ENCODE results near the gene HNRNPM.

Gene HNRNPM

DNA sequence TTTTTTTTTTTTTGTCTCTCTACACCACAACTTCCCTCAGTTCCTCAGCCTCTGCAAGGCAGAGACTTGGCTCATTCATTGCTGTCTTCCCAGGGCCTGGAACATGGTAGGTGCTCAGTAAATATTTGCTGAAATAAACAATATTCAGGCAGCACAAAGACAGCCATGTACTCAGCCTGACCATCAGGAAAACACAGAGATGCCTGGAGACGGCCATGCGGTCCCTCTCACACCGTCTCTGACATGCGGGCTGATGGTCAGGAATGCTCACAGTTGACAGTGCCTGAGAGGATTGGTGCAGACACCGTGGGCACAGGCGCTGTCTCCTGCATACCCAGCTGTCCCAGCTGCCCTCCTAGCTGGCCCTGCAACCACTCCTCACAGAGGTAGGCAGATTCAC is 56.7 kb downstream of the HNRNPM start:
- Mint-ChIP-seq H3K27me3 (ENCODE audit: low read depth) (peaks cover 3% of the 10 kb centered on the region), H3K4me3 (no peak overlapping the region), H3K4me1 (peaks cover 11% of the 10 kb centered on the region), H3K36me3 (ENCODE audit: low read depth) (no peaks in the 10 kb centered on the region), H3K27ac (no peak overlapping the region), H3K9me3 (no peaks in the 10 kb centered on the region)
- no peak for TF ChIP-seq CTCF (IDR thresholded peaks at IDR 0.05; ENCODE audit: unreplicated experiment in 3 of 3)

GRCh38 chr19:8501981-8502380 is 57.2 kb downstream of the HNRNPM start:
- peaks cover 3% of the 10 kb centered on the region for H3K27me3 Mint-ChIP-seq (ENCODE audit: low read depth)
- TF ChIP-seq CTCF (IDR thresholded peaks at IDR 0.05; ENCODE audit: unreplicated experiment in 3 of 3), result no peak

DNA sequence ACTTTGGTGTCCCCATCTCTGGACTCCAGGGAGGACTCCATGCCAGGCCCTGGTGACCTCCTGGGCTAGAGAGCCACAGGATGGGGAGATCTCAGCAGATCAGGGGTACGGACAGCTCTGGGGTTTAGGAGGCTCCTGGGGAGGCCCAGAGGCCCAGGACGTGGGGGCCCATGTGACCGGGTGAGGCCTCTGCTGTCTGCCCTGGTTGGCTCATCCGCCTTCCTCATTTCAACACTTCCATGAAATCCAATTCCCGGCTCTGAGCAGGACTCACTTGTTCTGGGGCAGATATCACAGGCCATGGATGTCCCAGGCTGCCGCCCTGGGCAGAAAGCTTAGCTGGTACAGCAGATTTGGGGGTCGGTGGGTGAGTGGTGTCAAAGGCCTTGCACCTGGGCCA is 58.7 kb downstream of the HNRNPM start:
- no peaks in the 10 kb centered on the region for H3K9me3 Mint-ChIP-seq
- H3K4me3 Mint-ChIP-seq, result peak overlapping the region in 1 of 3 experiments; percentile 71
- no peak overlapping the region for H3K27ac Mint-ChIP-seq
- peaks cover 3% of the 10 kb centered on the region for H3K27me3 Mint-ChIP-seq (ENCODE audit: low read depth)
- TF ChIP-seq CTCF (IDR thresholded peaks at IDR 0.05; ENCODE audit: unreplicated experiment in 3 of 3), result no peak
- H3K36me3 Mint-ChIP-seq (ENCODE audit: low read depth), result no peaks in the 10 kb centered on the region
- peaks cover 11% of the 10 kb centered on the region for H3K4me1 Mint-ChIP-seq

More at GRCh38 chr19:8501981-8502380, 57.2 kb downstream of the HNRNPM start:
- peaks cover 11% of the 10 kb centered on the region for H3K4me1 Mint-ChIP-seq
- H3K27ac Mint-ChIP-seq, result no peak overlapping the region
- no peaks in the 10 kb centered on the region for H3K9me3 Mint-ChIP-seq
- no peaks in the 10 kb centered on the region for H3K36me3 Mint-ChIP-seq (ENCODE audit: low read depth)
- no peak overlapping the region for H3K4me3 Mint-ChIP-seq

- peak overlapping the region; percentile 71 to 77 (median 71) for H3K4me3 Mint-ChIP-seq
- no peaks in the 10 kb centered on the region for H3K36me3 Mint-ChIP-seq (ENCODE audit: low read depth)
- peaks cover 3% of the 10 kb centered on the region for H3K27me3 Mint-ChIP-seq (ENCODE audit: low read depth)
- peak overlapping the region in 1 of 3 experiments; percentile 73 for H3K27ac Mint-ChIP-seq
- H3K9me3 Mint-ChIP-seq, result no peaks in the 10 kb centered on the region
- peaks cover 11% of the 10 kb centered on the region for H3K4me1 Mint-ChIP-seq
- no peak for TF ChIP-seq CTCF (IDR thresholded peaks at IDR 0.05; ENCODE audit: unreplicated experiment in 3 of 3)
Measured at GRCh38 chr19:8504171-8504570, 59.4 kb downstream of the HNRNPM start.

- Mint-ChIP-seq H3K4me3 (peak overlapping the region; percentile 76 to 84 (median 82)), H3K27ac (peak overlapping the region in 1 of 3 experiments; percentile 74), H3K9me3 (no peaks in the 10 kb centered on the region), H3K36me3 (ENCODE audit: low read depth) (no peaks in the 10 kb centered on the region), H3K27me3 (ENCODE audit: low read depth) (peaks cover 3% of the 10 kb centered on the region), H3K4me1 (peaks cover 11% of the 10 kb centered on the region)
- no peak for TF ChIP-seq CTCF (IDR thresholded peaks at IDR 0.05; ENCODE audit: unreplicated experiment in 3 of 3)
Measured at GRCh38 chr19:8504919-8505318, 60.1 kb downstream of the HNRNPM start.

GRCh38 chr19:8505680-8506401 is 61.1 kb downstream of the HNRNPM start:
- peak; percentile 81 to 91 (median 89) for TF ChIP-seq CTCF (IDR thresholded peaks at IDR 0.05; ENCODE audit: unreplicated experiment in 3 of 3)
- no peaks in the 10 kb centered on the region for H3K9me3 Mint-ChIP-seq
- H3K4me1 Mint-ChIP-seq, result peaks cover 4% of the 10 kb centered on the region
- no peaks in the 10 kb centered on the region for H3K36me3 Mint-ChIP-seq (ENCODE audit: low read depth)
- H3K27me3 Mint-ChIP-seq (ENCODE audit: low read depth), result peaks cover 3% of the 10 kb centered on the region
- peak overlapping the region; percentile 88 to 89 (median 89) for H3K4me3 Mint-ChIP-seq
- peak overlapping the region; percentile 24 to 83 (median 83) for H3K27ac Mint-ChIP-seq

Measured in nephron (organoid).